Hematopoietic multipotent progenitor cell treated with erythropoietin and hydrocortisone succinate and interleukin-3 and kit ligand, for 8 days (in vitro differentiated cells): Measurements from ENCODE around the gene COL20A1.
"Not testable (repeated sequence)": the region's sequence is repeated elsewhere in the genome, so short reads cannot be mapped to it uniquely, and the experiment has no call there.

Source experiments
- DNase-seq: peaks from one replicate; pipeline ENCODE4 v3.0.0-alpha.2; 2015

Gene COL20A1

DNA sequence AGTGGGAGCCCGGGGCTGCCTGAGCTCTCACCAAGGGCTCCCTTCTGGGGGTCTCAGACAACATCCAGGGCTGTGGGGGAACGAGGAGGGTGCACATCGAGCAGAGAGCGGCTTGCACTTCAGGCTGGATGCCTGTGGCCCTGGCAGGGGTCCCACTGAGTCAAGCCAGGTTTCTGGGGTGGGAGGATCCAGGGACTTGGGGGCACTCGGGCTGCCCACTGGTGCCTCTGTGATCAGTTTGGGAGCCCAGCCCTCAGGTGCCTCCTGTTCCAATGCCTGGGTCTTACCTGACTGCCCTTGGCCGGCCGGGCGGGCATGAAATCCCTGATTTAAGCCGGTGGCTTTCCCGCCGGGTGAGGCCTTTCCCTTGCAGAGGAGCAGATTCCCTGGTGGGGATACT lies 470 bp downstream of the COL20A1 start:
- no peak for DNase-seq

- no peak for DNase-seq
These were observed 1.0 kb downstream of the COL20A1 start for GRCh38 chr20:63293871-63294535.

DNA sequence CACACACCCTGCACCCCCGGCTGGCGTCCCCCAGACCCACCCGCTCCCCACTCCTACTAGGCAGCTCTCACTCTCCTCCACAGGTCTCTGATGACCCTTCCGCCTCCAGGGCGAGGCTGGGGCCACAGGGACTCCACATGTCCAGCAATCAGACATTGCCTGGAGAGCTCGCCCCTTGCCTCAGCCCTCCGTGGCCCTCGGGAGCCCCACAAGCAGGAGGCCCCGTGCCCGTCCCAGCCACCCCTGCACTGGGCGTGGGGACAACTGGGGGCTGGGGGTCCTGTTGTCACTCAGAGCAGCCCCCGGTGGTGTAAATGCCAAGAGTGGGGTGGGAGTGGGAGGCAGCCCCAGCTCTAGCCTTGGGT lies 1.5 kb downstream of the COL20A1 start:
- DNase-seq: no peak

DNA sequence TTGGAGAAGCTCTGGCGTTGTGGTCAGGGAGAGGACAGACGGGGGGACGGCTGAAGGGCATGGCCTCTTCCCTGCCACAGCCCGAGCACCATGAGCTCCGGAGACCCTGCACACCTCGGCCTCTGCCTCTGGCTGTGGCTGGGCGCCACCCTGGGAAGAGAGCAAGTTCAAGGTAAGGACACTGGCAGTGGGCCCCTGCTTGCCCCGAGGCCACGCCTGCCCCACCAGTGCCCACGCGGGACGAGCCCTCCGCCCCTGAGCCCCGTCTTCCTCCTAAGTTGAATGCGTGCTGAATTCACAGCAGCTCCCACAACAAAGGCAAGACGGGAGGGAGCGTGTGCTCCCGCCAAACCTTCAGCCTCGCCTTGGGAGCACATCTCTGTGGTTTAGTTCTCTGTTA lies 2.0 kb downstream of the COL20A1 start:
- DNase-seq: no peak

GRCh38 chr20:63295422-63295821 lies 2.4 kb downstream of the COL20A1 start:
- no peak for DNase-seq

GRCh38 chr20:63295846-63296245 lies 2.9 kb downstream of the COL20A1 start:
- no peak for DNase-seq

DNA sequence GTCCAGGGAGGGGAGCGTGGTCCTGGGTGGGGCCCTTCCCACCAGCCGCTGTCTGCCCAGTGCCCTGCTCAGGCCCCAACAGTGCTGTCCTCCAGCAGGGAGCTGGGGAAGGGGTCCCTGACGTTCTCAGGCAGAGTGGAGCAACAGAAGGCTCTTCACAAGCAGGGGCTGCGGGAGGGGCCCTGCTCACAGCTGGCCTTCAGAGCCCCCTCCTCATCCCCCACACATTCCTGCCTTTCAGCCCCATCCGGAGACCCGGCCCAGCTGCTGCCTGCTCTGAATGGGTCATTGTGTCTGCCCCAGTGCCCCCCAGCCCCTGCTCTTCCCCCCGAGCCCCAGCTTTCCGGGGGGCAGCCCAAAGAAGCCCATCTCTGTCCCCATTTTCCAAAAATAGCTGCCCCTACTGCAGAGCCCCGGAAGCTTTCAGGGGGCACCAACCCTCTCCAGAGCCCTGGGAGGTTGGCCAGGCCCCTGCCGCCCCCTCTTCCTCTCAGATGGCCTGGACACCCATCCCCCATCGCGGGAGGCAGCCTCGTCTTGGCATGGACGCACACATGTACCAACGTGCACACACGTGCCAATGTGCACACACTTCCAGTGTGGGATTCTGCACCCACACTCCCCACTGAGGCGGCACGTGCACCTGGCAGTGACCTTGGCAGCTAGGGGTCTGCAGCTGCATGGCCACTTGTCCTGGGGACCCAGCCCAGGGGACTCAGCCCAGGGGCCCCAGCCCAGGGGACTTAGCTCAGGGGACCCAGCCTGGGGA lies 3.7 kb downstream of the COL20A1 start:
- no peak for DNase-seq

DNA sequence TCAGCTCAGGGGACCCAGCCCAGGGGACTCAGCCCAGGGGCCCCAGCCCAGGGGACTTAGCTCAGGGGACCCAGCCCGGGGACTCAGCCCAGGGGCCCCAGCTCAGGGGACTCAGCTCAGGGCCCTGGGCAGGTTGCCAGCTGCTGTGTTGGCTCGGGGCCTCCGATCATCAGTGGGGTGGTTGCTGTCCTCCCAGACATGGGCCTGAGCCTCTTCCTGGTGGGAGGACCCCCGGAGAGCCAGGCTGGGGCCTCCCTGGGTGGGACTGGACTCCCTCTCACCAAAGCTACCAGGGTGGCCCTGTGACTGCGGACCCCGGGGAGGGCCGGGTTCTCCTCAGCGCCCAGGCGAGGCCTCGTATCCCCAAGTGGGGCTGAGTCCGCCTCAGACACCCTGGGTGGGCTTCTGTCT lies 4.4 kb downstream of the COL20A1 start:
- no peak for DNase-seq

- DNase-seq: no peak
These were observed 5.0 kb downstream of the COL20A1 start for GRCh38 chr20:63297796-63298572.

DNA sequence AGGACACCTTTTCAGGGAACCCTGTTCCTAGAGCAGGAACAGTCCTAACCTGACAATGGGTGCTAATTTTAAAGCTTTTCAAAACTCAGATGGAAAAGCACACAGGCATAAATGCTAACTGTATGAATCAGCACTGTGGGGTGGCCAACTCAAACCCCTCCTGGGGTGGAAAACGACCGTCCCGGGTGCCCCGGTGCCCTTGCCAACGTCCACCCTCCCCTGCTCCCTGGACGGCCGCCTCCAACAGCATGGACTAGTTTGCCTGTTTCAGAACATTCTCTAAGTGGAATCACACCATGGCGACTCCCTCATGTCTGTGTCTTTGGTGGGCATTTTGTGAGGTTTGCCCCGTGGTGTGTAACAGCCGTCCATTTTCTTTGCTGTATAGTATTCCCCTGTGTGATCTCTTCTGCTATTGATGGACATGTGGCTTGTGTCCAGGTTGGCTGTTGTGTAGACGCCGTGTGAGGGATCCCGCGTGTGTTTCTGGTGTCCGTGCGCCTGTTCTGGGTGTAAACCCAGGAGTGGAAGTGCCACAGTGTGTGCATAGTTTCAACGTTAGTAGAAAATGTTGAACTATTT lies 5.8 kb downstream of the COL20A1 start:
- no peak for DNase-seq

DNA sequence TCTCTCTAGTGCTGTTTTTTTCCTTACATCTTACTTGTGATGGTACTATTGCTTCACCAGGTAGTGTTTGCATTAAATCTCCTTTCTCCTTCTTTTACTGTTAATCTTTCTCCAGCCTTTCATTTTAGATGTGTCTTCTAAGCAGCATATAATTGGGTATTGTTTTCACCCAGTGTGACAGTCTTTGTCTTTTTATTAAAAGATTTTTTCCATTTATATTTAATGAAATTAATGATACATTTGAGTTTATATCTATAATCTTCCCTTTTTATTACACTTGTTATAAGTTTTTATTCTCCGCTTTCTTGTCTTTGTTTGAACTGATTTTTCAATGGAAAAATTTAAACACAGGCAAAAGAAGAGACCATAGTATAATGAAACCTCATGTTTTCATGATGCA lies 8.7 kb downstream of the COL20A1 start:
- no peak for DNase-seq

DNA sequence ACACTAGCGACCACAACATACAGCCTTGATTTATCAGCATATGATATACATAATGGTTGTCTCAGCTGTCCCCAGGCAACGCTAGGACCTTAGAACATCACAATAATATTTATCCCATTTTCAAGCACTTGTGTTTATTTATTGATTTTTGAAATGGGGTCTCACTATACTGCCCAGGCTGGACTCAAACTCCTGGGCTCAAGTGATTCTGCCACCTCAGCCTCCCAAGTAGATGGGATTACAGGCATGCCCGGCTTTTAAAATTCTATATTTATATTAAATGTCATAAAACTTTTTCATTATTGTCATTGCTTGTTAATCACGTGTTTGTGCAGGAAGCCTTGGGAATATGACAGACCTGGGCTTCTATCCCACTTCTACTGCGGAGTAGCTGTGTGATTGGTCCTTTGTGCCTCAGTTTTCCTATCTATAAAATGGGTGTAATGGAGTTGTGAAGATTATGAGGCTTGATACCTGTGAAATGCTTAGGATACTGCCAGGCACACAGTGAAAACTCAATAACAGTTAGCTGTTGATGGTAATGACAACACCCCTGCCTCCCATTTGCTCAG lies 10.2 kb downstream of the COL20A1 start:
- DNase-seq: no peak

DNA sequence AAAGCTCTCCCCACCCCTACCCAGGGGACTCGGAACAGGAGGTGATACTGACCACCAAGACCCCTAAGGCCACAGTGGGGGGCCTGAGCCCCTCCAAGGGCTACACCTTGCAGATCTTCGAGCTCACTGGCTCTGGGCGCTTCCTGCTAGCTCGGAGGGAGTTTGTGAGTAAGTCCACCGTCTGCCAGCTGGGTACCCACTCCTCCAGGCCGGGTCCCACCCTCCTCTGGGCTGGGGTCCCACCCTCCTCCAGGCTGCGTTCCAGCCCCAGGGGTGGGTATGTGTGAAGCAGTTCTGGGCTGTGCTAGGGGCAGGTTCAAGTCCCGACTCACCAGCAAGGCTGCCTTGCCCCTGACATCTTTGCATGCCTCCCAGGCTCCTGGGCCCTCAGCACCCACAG lies 12.4 kb downstream of the COL20A1 start:
- DNase-seq: no peak

- not testable (repeated sequence) for DNase-seq
These were observed 13.1 kb downstream of the COL20A1 start for GRCh38 chr20:63305933-63306672.

- no peak for DNase-seq
These were observed 13.9 kb downstream of the COL20A1 start for GRCh38 chr20:63306673-63307537.

DNA sequence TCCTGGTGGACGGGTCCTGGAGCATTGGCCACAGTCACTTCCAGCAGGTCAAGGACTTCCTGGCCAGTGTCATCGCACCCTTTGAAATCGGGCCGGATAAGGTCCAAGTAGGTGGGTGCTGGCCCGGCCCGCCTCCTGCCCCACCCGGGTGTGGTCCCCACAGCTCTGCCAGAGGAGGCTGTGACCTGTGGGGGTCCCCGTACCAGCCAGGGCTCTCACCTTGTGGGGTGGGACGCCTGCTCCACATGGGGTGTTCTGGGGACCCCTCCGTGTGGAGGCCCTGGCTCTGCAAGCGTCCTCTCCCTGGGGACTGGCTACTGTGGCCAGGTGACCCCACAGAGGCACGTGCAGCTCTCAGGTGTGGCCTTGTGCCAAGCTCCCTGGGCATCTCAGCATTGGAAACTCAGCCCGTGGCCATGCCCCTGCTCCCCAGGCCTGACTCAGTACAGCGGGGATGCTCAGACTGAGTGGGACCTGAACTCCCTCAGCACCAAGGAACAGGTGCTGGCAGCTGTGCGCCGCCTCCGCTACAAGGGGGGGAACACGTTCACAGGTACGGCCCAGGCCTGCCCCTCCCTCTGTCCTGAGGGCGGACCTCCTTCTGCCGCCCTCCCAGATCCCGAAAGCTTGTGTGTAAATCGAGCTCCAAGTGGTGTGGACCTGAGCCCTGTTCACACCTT lies 14.7 kb downstream of the COL20A1 start:
- DNase-seq: no peak

- no peak for DNase-seq
These were observed 15.4 kb downstream of the COL20A1 start for GRCh38 chr20:63308218-63308911.

DNA sequence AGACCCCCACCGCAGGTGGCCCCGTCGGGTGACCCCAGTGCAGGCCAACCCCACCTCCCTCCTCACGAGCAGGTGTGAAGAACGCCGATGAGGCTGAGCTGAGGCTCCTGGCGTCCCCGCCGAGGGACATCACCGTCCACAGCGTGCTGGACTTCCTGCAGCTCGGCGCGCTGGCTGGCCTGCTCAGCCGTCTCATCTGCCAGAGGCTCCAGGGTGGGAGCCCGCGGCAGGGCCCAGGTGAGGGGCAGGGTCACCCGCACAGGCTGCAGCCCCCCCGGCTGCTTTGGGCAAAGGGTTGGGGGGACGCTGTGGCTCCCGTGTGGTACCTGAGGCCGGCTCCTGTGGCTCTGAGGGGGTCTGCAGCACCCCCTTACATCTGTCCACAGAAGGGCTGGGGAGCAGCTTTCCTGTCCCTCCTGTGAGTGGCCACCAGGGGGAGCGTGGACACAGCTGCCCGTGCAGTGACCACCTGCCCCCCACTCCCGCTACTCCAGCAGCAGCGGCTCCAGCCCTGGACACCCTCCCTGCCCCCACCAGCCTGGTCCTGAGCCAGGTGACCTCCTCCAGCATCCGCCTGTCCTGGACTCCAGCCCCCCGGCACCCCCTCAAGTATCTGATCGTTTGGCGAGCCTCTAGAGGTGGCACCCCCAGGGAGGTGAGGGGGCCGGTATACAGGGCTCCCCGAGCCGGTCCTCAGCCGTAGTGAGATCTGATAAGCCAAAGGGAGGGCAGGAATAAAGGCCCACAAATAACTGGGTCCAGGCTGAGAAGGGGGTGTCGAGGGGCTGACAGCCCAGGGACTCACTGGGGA lies 16.5 kb downstream of the COL20A1 start:
- peak; percentile 14 for DNase-seq

- DNase-seq: no peak
These were observed 17.4 kb downstream of the COL20A1 start for GRCh38 chr20:63310265-63310991.
